K562 (cell line): ENCODE measurements around the gene ENDOG. TPM values are rescaled to one million over a fixed set of nuclear protein-coding genes. Genes with fewer than 3 reads are reported as not detected.

Source experiments
- ARHGAP35 ChIP-seq: fragments of 450-650 bp; IDR thresholded peaks from 2 replicates; pipeline ENCODE4 v1.6.1; 2018; ENCODE audit not compliant: partially characterized antibody
- BDP1 ChIP-seq: IDR thresholded peaks from 3 replicates; pipeline ENCODE4 v1.6.1; 2011; ENCODE audit not compliant: insufficient read length, insufficient read depth
- CBX2 ChIP-seq: fragments of 200-600 bp; sonication (generic); IDR thresholded peaks from one replicate; pipeline ENCODE4 v1.6.1; 2012; ENCODE audit warnings: mild to moderate bottlenecking, low read length, inconsistent platforms; ENCODE audit not compliant: insufficient read depth, poor library complexity, severe bottlenecking
- CEBPB ChIP-seq: fragments of 450-650 bp; IDR thresholded peaks from 2 replicates; pipeline ENCODE4 v1.6.1; 2016; ENCODE audit warnings: missing genetic modification characterization, missing compliant biosample characterization
- CXXC5 ChIP-seq: fragments of 250-450 bp; sonication (Bioruptor Pico); IDR thresholded peaks from 2 replicates; pipeline ENCODE4 v1.8.0; 2022; ENCODE audit warnings: inconsistent platforms, mild to moderate bottlenecking, moderate library complexity
- ELK3 ChIP-seq: fragments of 450-650 bp; formaldehyde crosslinking; IDR thresholded peaks from 2 replicates; pipeline ENCODE4 v1.4.0; 2020; ENCODE audit warnings: mild to moderate bottlenecking
- GATAD2A ChIP-seq: fragments of 450-650 bp; IDR thresholded peaks from 2 replicates; pipeline ENCODE4 v1.6.1; 2017
- HIVEP1 ChIP-seq: fragments of 250-450 bp; sonication (Bioruptor Pico); IDR thresholded peaks from 2 replicates; pipeline ENCODE4 v1.4.0; 2020; ENCODE audit warnings: mild to moderate bottlenecking
- HNRNPK ChIP-seq: fragments of 200-400 bp; formaldehyde crosslinking; IDR thresholded peaks from one replicate; pipeline ENCODE4 v1.6.1; 2018; ENCODE audit warnings: mild to moderate bottlenecking, low read depth, low read length; ENCODE audit not compliant: poor library complexity, severe bottlenecking
- HSF4 ChIP-seq: fragments of 250-450 bp; sonication (Bioruptor Pico); IDR thresholded peaks from 2 replicates; pipeline ENCODE4 v2.1.2; 2022; ENCODE audit warnings: mild to moderate bottlenecking, moderate library complexity, borderline replicate concordance
- JUND ChIP-seq, 2 experiments: IDR thresholded peaks; 2 replicates in 1 of 2; 3 replicates in 1 of 2; pipeline ENCODE4 v1.6.1; 2011; ENCODE audit warnings: borderline replicate concordance in 2 of 2, low read depth in 2 of 2, low read length in 2 of 2, improper control_type of control experiment in 1 of 2, missing biosample characterization in 1 of 2, missing genetic modification characterization in 1 of 2, missing genetic modification reagents in 1 of 2
- MTA2 ChIP-seq: fragments of 450-650 bp; IDR thresholded peaks from 2 replicates; pipeline ENCODE4 v1.6.1; 2016; ENCODE audit warnings: low read depth
- NR3C1 ChIP-seq: sonication (generic); formaldehyde crosslinking; IDR thresholded peaks from 2 replicates; pipeline ENCODE4 v1.8.1; 2022; ENCODE audit warnings: missing genetic modification reagents
- PATZ1 ChIP-seq: fragments of 250-450 bp; sonication (Bioruptor Pico); IDR thresholded peaks from 2 replicates; pipeline ENCODE4 v1.5.0; 2020; ENCODE audit warnings: mild to moderate bottlenecking, borderline replicate concordance
- PCBP1 ChIP-seq: fragments of 200-400 bp; formaldehyde crosslinking; IDR thresholded peaks from 2 replicates; pipeline ENCODE4 v1.6.1; 2018; ENCODE audit warnings: mild to moderate bottlenecking, low read depth, low read length; ENCODE audit not compliant: poor library complexity, severe bottlenecking
- PTTG1 ChIP-seq: fragments of 450-650 bp; IDR thresholded peaks from 2 replicates; pipeline ENCODE4 v1.6.1; 2016; ENCODE audit warnings: low read depth, mild to moderate bottlenecking, missing genetic modification characterization, missing compliant biosample characterization
- RB1 ChIP-seq: fragments of 450-650 bp; IDR thresholded peaks from 2 replicates; pipeline ENCODE4 v1.6.1; 2017; ENCODE audit warnings: low read depth, mild to moderate bottlenecking
- SAFB ChIP-seq: fragments of 200-400 bp; formaldehyde crosslinking; IDR thresholded peaks from 2 replicates; pipeline ENCODE4 v1.6.1; 2017; ENCODE audit warnings: low read depth, low read length, borderline replicate concordance
- SMAD1 ChIP-seq: fragments of 150-350 bp; IDR thresholded peaks from 2 replicates; pipeline ENCODE4 v1.6.1; 2014; ENCODE audit warnings: low read length, low read depth; ENCODE audit not compliant: partially characterized antibody
- SNIP1 ChIP-seq: fragments of 450-650 bp; IDR thresholded peaks from 2 replicates; pipeline ENCODE4 v1.7.1; 2017; ENCODE audit warnings: low read depth, mild to moderate bottlenecking
- TFAM ChIP-seq: fragments of 250-450 bp; sonication (Bioruptor Pico); conservative IDR thresholded peaks from 2 replicates; pipeline ENCODE4 v1.5.0; 2021; ENCODE audit warnings: mild to moderate bottlenecking, moderate library complexity
- THRAP3 ChIP-seq: fragments of 450-650 bp; IDR thresholded peaks from 2 replicates; pipeline ENCODE4 v1.6.1; 2016; ENCODE audit warnings: mild to moderate bottlenecking, inconsistent platforms, borderline replicate concordance
- XRCC4 ChIP-seq: IDR thresholded peaks from one replicate; pipeline ENCODE4 v1.6.1; 2011; ENCODE audit not compliant: insufficient read depth, insufficient read length; ENCODE audit errors: extremely low read depth
- ZBED1 ChIP-seq: IDR thresholded peaks from 2 replicates; pipeline ENCODE4 v1.6.1; 2014
- ZNF408 ChIP-seq: fragments of 250-450 bp; sonication (Bioruptor Pico); IDR thresholded peaks from 2 replicates; pipeline ENCODE4 v1.4.0; 2020; ENCODE audit warnings: low read depth, mild to moderate bottlenecking, moderate library complexity
- ZNF655 ChIP-seq: fragments of 250-450 bp; sonication (Bioruptor Pico); IDR thresholded peaks from 2 replicates; pipeline ENCODE4 v1.5.0; 2021
- polyA plus RNA-seq, 8 experiments: library from polyadenylated mRNA; depleted of rRNA in 4 of 8; stranded (reverse) in 5 of 8; unstranded in 3 of 8; fragments of >200 nt; fragmentation: Nextera tagmentation in 2 of 8; fragmentation: Illumina TruSeq in 1 of 8; extraction: Ambion mirVana in 2 of 8; extraction: Trizol in 1 of 8; gene quantifications; 2 replicates each; pipeline versions ENCODE4 v1.2.1 to v1.2.3, GENCODE V29; 2011 to 2014; ENCODE audit warnings: inconsistent platforms in 1 of 8, missing spikeins in 1 of 8
- total RNA-seq, 7 experiments: library from RNA; depleted of rRNA in 6 of 7; stranded (reverse); fragments of >200 nt in 6 of 7; fragmentation: Illumina TruSeq in 2 of 7; extraction: Trizol in 2 of 7; gene quantifications; 2 replicates each; pipeline versions ENCODE4 v1.2.1 to v1.2.3, GENCODE V29; 2011 to 2021; ENCODE audit warnings: low replicate concordance in 1 of 7

The ENDOG gene
- total and polyA plus RNA-seq, 9 of the 15 experiments (the other 6 are each of a cell fraction or from before 2014, with no cell fraction given), result 1.2 to 91.0 (median 25.5) TPM

GRCh38 chr9:128818099-128818838, at the start of gene ENDOG (continued):
- no peak for TF ChIP-seq HSF4 (CRISPR knock-in tag)
- TF ChIP-seq BDP1, result no peak
- TF ChIP-seq ELK3, result no peak
- TF ChIP-seq JUND (IDR thresholded peaks at IDR 0.05; ENCODE audit: borderline replicate concordance, low read depth, low read length), result peak; percentile 58
- peak; percentile 36; the same call in 1 of the 3 replicates for TF ChIP-seq JUND (tag; IDR thresholded peaks at IDR 0.05; ENCODE audit: borderline replicate concordance, low read depth, low read length)
- TF ChIP-seq THRAP3, result no peak
- TF ChIP-seq RB1, result peak; percentile 47
- TF ChIP-seq MTA2, result no peak
- TF ChIP-seq PCBP1, result no peak
- TF ChIP-seq ZBED1, result peak; percentile 54; the same call in 1 of the 2 replicates
- no peak for TF ChIP-seq HNRNPK
- no peak for TF ChIP-seq ARHGAP35
- TF ChIP-seq NR3C1, result no peak
- TF ChIP-seq CXXC5 (CRISPR knock-in tag), result peak; percentile 92
- no peak for TF ChIP-seq GATAD2A
- no peak for TF ChIP-seq CBX2
- TF ChIP-seq ZNF655 (CRISPR knock-in tag), result no peak
- no peak for TF ChIP-seq XRCC4
- TF ChIP-seq ZNF408 (CRISPR knock-in tag), result no peak
- no peak for TF ChIP-seq SAFB
- TF ChIP-seq SNIP1, result peak; percentile 83
- no peak for TF ChIP-seq PTTG1
- no peak for TF ChIP-seq HIVEP1 (CRISPR knock-in tag)
- no peak for TF ChIP-seq SMAD1
- TF ChIP-seq PATZ1, result no peak
- TF ChIP-seq CEBPB (tag), result no peak
- no peak for TF ChIP-seq TFAM (CRISPR knock-in tag)
